Measurements from ENCODE around the gene HOXA13. TPM values are rescaled to one million over a fixed set of nuclear protein-coding genes. Genes with fewer than 3 reads are reported as not detected.

The HOXA13 gene
- total and polyA plus RNA-seq, 2 donors (not counting 1 experiment from before 2014, with no cell fraction given), result not detected

DNA sequence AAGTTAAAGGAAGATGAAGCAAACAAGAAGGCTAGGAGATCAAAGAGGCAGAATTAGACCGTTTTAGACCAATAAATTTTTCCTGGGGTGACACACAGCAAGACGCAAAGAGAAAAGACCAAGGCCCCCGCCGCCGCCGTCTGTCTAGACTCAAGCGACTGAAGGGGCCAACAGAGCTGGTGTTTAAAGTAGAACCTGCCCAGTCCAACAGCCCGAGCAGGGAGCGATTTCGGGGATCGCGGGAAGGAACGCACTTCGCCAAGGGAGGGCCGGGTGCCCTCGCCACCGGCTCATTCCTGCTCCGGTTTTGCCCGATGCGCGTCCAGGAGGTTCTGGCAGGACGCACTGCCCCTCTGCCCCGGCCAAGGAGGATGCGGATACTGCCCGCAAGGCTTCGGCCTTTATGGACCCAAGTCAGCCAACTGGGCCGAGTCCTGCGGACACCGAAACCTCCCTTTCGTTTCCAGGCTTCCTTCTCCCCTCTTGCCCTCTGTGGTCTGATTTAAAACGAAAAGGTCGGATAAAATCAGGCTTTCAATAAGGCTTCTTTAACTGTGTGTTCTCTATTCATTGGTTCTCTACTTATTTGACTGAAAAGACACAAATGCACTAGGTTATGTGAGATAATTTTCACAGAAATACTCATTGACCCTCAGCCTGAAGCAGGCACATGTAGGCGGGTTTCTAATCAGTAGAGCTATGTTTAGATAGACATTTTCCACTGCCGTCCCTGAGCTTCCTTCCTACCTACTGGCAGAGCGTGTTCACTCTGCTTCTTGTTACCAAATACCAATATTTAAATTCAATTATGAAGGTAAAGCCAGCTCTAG lies 41.2 kb downstream of the HOXA13 start:
- Mint-ChIP-seq H3K27ac (peak overlapping the region; percentile 87), H3K27me3 (peaks cover 76% of the 10 kb centered on the region), H3K9me3 (ENCODE audit: insufficient read depth) (no peaks in the 10 kb centered on the region), H3K4me1 (peaks cover 37% of the 10 kb centered on the region), H3K4me3 (peak overlapping the region; percentile 37)
- POLR2A ChIA-PET, result no interaction called here
- intact Hi-C loops (cut with micrococcal nuclease), result no loop called here
- DNase-seq, result peak; percentile 55
- Histone ChIP-seq H3K9me3 (ENCODE audit: control extremely low read depth in 1 of 3, control insufficient read depth in 2 of 3, insufficient read depth in 1 of 3, low read length in 2 of 3) (peaks cover 0 to 75% (median 18%) of the 10 kb centered on the region in 3 donors), H4K20me1 (ENCODE audit: control insufficient read depth, insufficient read depth, low read length, poor library complexity, severe bottlenecking) (no peaks in the 10 kb centered on the region), H3K79me2 (ENCODE audit: control insufficient read depth, insufficient read depth, low read length) (no peaks in the 10 kb centered on the region), H2AFZ (ENCODE audit: insufficient read depth, low read depth, low read length, poor library complexity, severe bottlenecking) (no peak overlapping the region), H3K4me3 (ENCODE audit: control extremely low read depth in 1 of 5, extremely low read depth in 1 of 5, insufficient read depth in 1 of 5, low read depth in 2 of 5, low read length in 4 of 5) (no peak overlapping the region), H3K4me2 (replicated peaks; ENCODE audit: low read depth, low read length, poor library complexity, severe bottlenecking) (no peak overlapping the region), H3K27me3 (replicated peaks in 1 of 4; ENCODE audit: control extremely low read depth in 1 of 4, control insufficient read depth in 3 of 4, insufficient read depth in 4 of 4, low read length in 3 of 4) (peaks cover 1 to 88% (median 78%) of the 10 kb centered on the region in 4 experiments), H3K27ac (ENCODE audit: low read length in 2 of 2) (no peak overlapping the region), H3K36me3 (replicated peaks in 1 of 2; ENCODE audit: control extremely low read depth in 1 of 2, control insufficient read depth in 1 of 2, extremely low read depth in 1 of 2, insufficient read depth in 2 of 2, low read length in 1 of 2) (no peaks in the 10 kb centered on the region), H3K4me1 (ENCODE audit: control insufficient read depth in 2 of 2, insufficient read depth in 2 of 2, low read length in 2 of 2) (peaks cover 57 to 63% of the 10 kb centered on the region in 2 donors), H3K9ac (ENCODE audit: low read length) (no peak overlapping the region)
- WGBS (ENCODE audit: insufficient coverage), result 14% methylated on average over 30 of the region's 35 CpGs
- CTCF ChIA-PET, result interaction anchor here (0.6 to 2.0 kb wide), 11 partner anchors 9 to 1298 kb away, joined by 3 to 10 read pairs (median 4); partner anchors contain the start of gene HOXA10
- no peak for ATAC-seq (ENCODE audit: low read depth)
- TF ChIP-seq, protein P1, sequence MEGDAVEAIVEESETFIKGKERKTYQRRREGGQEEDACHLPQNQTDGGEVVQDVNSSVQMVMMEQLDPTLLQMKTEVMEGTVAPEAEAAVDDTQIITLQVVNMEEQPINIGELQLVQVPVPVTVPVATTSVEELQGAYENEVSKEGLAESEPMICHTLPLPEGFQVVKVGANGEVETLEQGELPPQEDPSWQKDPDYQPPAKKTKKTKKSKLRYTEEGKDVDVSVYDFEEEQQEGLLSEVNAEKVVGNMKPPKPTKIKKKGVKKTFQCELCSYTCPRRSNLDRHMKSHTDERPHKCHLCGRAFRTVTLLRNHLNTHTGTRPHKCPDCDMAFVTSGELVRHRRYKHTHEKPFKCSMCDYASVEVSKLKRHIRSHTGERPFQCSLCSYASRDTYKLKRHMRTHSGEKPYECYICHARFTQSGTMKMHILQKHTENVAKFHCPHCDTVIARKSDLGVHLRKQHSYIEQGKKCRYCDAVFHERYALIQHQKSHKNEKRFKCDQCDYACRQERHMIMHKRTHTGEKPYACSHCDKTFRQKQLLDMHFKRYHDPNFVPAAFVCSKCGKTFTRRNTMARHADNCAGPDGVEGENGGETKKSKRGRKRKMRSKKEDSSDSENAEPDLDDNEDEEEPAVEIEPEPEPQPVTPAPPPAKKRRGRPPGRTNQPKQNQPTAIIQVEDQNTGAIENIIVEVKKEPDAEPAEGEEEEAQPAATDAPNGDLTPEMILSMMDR (IDR thresholded peaks at IDR 0.05), result no peak
- peak; percentile 63 for TF ChIP-seq EZH2 (IDR thresholded peaks at IDR 0.05; ENCODE audit: borderline replicate concordance, insufficient read depth, low read depth, low read length, poor library complexity, severe bottlenecking)
